Caco-2 (cell line): ENCODE data around the gene ZNF66. TPM values are rescaled to one million over a fixed set of nuclear protein-coding genes. Genes with fewer than 3 reads are reported as not detected.

ENCODE experiments used
- BruUV-seq: library from RNA; stranded (reverse); fragments of 400-500 nt; replicated peaks from 2 replicates; lab custom pipeline; 2021; lab: Mats Ljungman, UMichigan
- CTCF ChIA-PET: fragments of 300-600 bp; sonication (Branson Sonifier 250); formaldehyde crosslinking; loops from one replicate; lab custom pipeline; 2022; ENCODE audit warnings: antibody characterized with exemption; lab: Charles Lee
- POLR2A ChIA-PET: fragments of 300-600 bp; sonication (Branson Sonifier 250); formaldehyde crosslinking; loops from one replicate; lab custom pipeline; 2022; ENCODE audit warnings: antibody characterized with exemption; lab: Charles Lee
- DNase-seq, 2 experiments: peaks; one replicate each; pipeline versions ENCODE4 v3.0.0 to v3.0.0-alpha.2; 2020 to 2022
- H3K27me3 ChIP-seq: replicated peaks from 2 replicates; pipeline ENCODE4 v1.6.0; 2011; ENCODE audit warnings: low read length; ENCODE audit not compliant: control insufficient read depth, insufficient read depth
- H3K36me3 ChIP-seq: 2 replicates; pipeline ENCODE4 v1.5.1; 2011; ENCODE audit warnings: low read length; ENCODE audit not compliant: control insufficient read depth, insufficient read depth
- H3K4me1 ChIP-seq: fragments of 250-450 bp; sonication (Bioruptor Pico); 2 replicates; pipeline ENCODE4 v1.5.1; 2020; ENCODE audit warnings: mild to moderate bottlenecking
- H3K4me3 ChIP-seq: 2 replicates; pipeline ENCODE4 v1.5.1; 2011; ENCODE audit warnings: low read depth, mild to moderate bottlenecking, control low read depth, low read length
- H3K9me3 ChIP-seq: fragments of 250-450 bp; sonication (Bioruptor Pico); 2 replicates; pipeline ENCODE4 v1.5.1; 2020; ENCODE audit warnings: mild to moderate bottlenecking, moderate library complexity
- H3K27ac Mint-ChIP-seq: one replicate; pipeline ENCODE4 v1.8.0; 2022; ENCODE audit warnings: mixed read lengths; ENCODE audit not compliant: unreplicated experiment
- H3K27me3 Mint-ChIP-seq: one replicate; pipeline ENCODE4 v1.8.0; 2022; ENCODE audit warnings: mixed read lengths; ENCODE audit not compliant: insufficient read depth, unreplicated experiment
- H3K36me3 Mint-ChIP-seq: one replicate; pipeline ENCODE4 v1.8.0; 2022; ENCODE audit warnings: mild to moderate bottlenecking, mixed read lengths; ENCODE audit not compliant: insufficient read depth, unreplicated experiment
- H3K4me1 Mint-ChIP-seq: one replicate; pipeline ENCODE4 v1.8.0; 2022; ENCODE audit warnings: low read depth, mixed read lengths; ENCODE audit not compliant: unreplicated experiment
- H3K4me3 Mint-ChIP-seq: one replicate; pipeline ENCODE4 v1.8.0; 2022; ENCODE audit warnings: mild to moderate bottlenecking, moderate library complexity, mixed read lengths; ENCODE audit not compliant: unreplicated experiment
- H3K9me3 Mint-ChIP-seq: one replicate; pipeline ENCODE4 v1.8.0; 2022; ENCODE audit warnings: mixed read lengths; ENCODE audit not compliant: unreplicated experiment
- intact Hi-C: fragments of 100-400 bp; cut with micrococcal nuclease; formaldehyde crosslinking; loops from one replicate; pipeline ENCODE4 v1.10.0; 2022; ENCODE audit not compliant: unreplicated experiment
- total RNA-seq: library from RNA; stranded (reverse); gene quantifications from 2 replicates; pipeline ENCODE4 v1.2.3, GENCODE V29; 2022
- TF ChIP-seq, protein P1 (sequence below), 2 experiments: fragments of 200-600 bp in 1 of 2; IDR thresholded peaks; 1 replicate in 1 of 2; 2 replicates in 1 of 2; pipeline versions ENCODE4 v1.5.1 to v1.8.0; 2011 to 2022; ENCODE audit warnings: antibody characterized with exemption in 1 of 2, control low read depth in 1 of 2, inconsistent platforms in 1 of 2, low read depth in 1 of 2, low read length in 1 of 2, mild to moderate bottlenecking in 1 of 2, moderate library complexity in 1 of 2; ENCODE audit not compliant: insufficient read depth in 1 of 2, severe bottlenecking in 1 of 2, unreplicated experiment in 1 of 2

ZNF66 gene
- total RNA-seq, 1 experiment from 2014 or later = 10.9 TPM

DNA sequence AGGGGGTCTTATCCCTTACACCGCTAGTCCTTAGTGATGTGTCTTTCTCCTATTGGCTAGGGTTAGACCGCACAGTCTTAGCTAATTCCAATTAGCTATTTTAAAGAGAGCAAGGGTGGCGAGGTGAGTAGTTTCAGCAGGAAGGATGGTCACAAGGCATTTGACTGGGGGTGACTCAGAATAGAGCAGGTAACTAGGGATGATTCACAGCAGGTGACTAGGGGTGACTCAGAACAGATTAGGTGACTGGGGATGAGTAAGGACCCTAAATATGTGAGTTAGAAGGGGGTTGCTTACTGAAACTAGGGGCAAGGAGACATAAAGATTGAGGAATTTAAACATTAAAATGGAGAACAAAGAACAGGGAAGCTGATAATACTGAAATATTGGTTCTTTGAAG, 64.3 kb downstream of the ZNF66 start:
- TF ChIP-seq, protein P1, sequence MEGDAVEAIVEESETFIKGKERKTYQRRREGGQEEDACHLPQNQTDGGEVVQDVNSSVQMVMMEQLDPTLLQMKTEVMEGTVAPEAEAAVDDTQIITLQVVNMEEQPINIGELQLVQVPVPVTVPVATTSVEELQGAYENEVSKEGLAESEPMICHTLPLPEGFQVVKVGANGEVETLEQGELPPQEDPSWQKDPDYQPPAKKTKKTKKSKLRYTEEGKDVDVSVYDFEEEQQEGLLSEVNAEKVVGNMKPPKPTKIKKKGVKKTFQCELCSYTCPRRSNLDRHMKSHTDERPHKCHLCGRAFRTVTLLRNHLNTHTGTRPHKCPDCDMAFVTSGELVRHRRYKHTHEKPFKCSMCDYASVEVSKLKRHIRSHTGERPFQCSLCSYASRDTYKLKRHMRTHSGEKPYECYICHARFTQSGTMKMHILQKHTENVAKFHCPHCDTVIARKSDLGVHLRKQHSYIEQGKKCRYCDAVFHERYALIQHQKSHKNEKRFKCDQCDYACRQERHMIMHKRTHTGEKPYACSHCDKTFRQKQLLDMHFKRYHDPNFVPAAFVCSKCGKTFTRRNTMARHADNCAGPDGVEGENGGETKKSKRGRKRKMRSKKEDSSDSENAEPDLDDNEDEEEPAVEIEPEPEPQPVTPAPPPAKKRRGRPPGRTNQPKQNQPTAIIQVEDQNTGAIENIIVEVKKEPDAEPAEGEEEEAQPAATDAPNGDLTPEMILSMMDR (IDR thresholded peaks at IDR 0.05; ENCODE audit: insufficient read depth in 1 of 2, low read depth in 1 of 2, low read length in 1 of 2, severe bottlenecking in 1 of 2, unreplicated experiment in 1 of 2) = no peak
- Mint-ChIP-seq H3K27me3 (no peaks in the 10 kb centered on the region), H3K27ac (no peak overlapping the region), H3K4me3 (no peak overlapping the region), H3K36me3 (peaks cover 6% of the 10 kb centered on the region), H3K9me3 (peaks cover 39% of the 10 kb centered on the region), H3K4me1 (no peaks in the 10 kb centered on the region)
- intact Hi-C loops = no loop called here
- no peak overlapping the region for H3K4me3 ChIP-seq
- no peaks in the 10 kb centered on the region for H3K36me3 ChIP-seq
- no peaks in the 10 kb centered on the region for H3K27me3 ChIP-seq
- BruUV-seq = no TSS peak
- POLR2A ChIA-PET = no interaction called here
- H3K9me3 ChIP-seq = peaks cover 5% of the 10 kb centered on the region; the same call in 1 of the 2 replicates
- no peak for DNase-seq
- no peaks in the 10 kb centered on the region for H3K4me1 ChIP-seq
- CTCF ChIA-PET = no interaction called here

Other genes starting within 250 kb of the ZNF66 start
- 2.1 and 2.9 TPM in 2 replicates for gene ZNF737, start 210.5 kb upstream of the ZNF66 start, total RNA-seq
- not detected in 2 replicates for gene ZNF626, start 114.7 kb upstream of the ZNF66 start, total RNA-seq
- gene ZNF85, start 146.9 kb downstream of the ZNF66 start, total RNA-seq = not detected in 2 replicates
- 9.5 and 11.1 TPM in 2 replicates for gene ZNF430, start 244.4 kb downstream of the ZNF66 start, total RNA-seq